Measurements from ENCODE around the gene STK11IP.

STK11IP gene

GRCh38 chr2:219621935-219622334 is 24.3 kb downstream of the STK11IP start:
- DNase-seq, result no peak

GRCh38 chr2:219622472-219622871 is 24.8 kb downstream of the STK11IP start:
- DNase-seq, result no peak

GRCh38 chr2:219624565-219624964 is 26.9 kb downstream of the STK11IP start:
- DNase-seq, result no peak

- DNase-seq, result no peak
These were observed 27.5 kb downstream of the STK11IP start for GRCh38 chr2:219625179-219625578.

GRCh38 chr2:219626540-219626939 is 28.9 kb downstream of the STK11IP start:
- DNase-seq, result no peak

- DNase-seq, result no peak
These were observed 29.7 kb downstream of the STK11IP start, which contains the start of gene SLC4A3 for GRCh38 chr2:219627103-219628100. TSS of gene SLC4A3 (plus strand) at chr2:219627630. CDS start at chr2:219627993, 363 bp downstream.

GRCh38 chr2:219628235-219628985 is 30.8 kb downstream of the STK11IP start:
- no peak for DNase-seq

GRCh38 chr2:219628986-219629901 is 31.6 kb downstream of the STK11IP start:
- no peak for DNase-seq

GRCh38 chr2:219629976-219630695 is 32.5 kb downstream of the STK11IP start:
- no peak for DNase-seq

- DNase-seq, result peak; percentile 15
These were observed 33.2 kb downstream of the STK11IP start for GRCh38 chr2:219630770-219631405.

- peak; percentile 22 for DNase-seq
These were observed 33.8 kb downstream of the STK11IP start for GRCh38 chr2:219631406-219631891.

GRCh38 chr2:219631904-219632759 is 34.5 kb downstream of the STK11IP start:
- DNase-seq, result peak; percentile 10

GRCh38 chr2:219632760-219633105 is 35.1 kb downstream of the STK11IP start:
- peak; percentile 18 for DNase-seq

- peak; percentile 18 for DNase-seq
These were observed 35.8 kb downstream of the STK11IP start for GRCh38 chr2:219633276-219634065.

GRCh38 chr2:219634171-219634940 is 36.7 kb downstream of the STK11IP start:
- peak; percentile 18 for DNase-seq

GRCh38 chr2:219634951-219635751 is 37.5 kb downstream of the STK11IP start:
- peak; percentile 10 for DNase-seq

GRCh38 chr2:219636144-219636915 is 38.7 kb downstream of the STK11IP start:
- no peak for DNase-seq
